NCI-H1417 treated with DMSO at 0.1 percent for 48 hours (cell line): ENCODE measurements around the gene SAMD7.

Experiments used
- DNase-seq: peaks from one replicate; lab custom pipeline; 2025; lab: John Stamatoyannopoulos, UW

Gene SAMD7

GRCh38 chr3:169911272-169911671 is at the start of gene SAMD7:
TSS of gene SAMD7 (plus strand) at chr3:169911572. CDS start at chr3:169919499, 7,927 bp downstream.
- no peak for DNase-seq

GRCh38 chr3:169861871-169862270 is 49.5 kb upstream of the SAMD7 start:
- no peak for DNase-seq

DNA sequence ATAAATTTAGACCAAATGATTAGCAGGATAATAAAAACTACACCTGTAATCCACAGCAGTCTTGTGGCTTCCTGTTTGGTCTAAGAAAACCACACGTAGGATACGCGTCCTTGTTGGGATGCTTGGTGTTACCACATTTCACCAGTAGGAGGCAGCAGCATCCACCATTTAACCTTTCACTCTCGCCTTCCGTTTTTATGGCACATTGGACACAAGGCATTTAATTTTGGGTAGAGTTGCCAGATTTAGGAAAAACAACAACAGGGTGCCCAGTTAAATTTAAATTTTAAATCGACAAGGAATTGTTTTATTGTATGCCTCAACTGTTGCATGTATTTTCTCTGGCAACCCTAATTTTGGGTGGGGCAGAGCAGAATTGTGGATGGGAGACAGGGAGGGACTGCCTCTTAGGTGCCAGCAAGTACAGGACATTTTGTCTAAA is 47.9 kb upstream of the SAMD7 start:
- no peak for DNase-seq

GRCh38 chr3:169864270-169864669 is 47.1 kb upstream of the SAMD7 start:
- no peak for DNase-seq

GRCh38 chr3:169865176-169865767 is 46.1 kb upstream of the SAMD7 start:
- DNase-seq: no peak

- DNase-seq: no peak
Observed at GRCh38 chr3:169867584-169868210, 43.7 kb upstream of the SAMD7 start.

DNA sequence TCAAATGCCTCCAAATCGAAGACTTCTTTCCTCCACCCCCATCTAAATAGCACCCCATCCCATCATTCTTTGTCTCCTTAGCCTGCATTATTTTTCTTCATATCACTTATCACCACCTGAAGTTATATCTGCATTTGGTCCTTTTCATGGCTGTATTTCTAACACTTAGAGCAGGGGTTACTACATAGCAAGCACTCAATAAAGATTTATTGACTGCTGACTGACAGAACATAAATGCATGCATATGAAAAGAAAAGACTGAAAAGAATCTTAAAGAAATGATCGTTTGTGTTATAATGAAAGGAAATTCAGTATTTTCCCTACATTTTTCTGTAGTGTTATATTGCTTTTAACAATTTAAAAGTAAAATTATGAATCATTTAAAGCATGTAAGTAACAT is 43.0 kb upstream of the SAMD7 start:
- no peak for DNase-seq

DNA sequence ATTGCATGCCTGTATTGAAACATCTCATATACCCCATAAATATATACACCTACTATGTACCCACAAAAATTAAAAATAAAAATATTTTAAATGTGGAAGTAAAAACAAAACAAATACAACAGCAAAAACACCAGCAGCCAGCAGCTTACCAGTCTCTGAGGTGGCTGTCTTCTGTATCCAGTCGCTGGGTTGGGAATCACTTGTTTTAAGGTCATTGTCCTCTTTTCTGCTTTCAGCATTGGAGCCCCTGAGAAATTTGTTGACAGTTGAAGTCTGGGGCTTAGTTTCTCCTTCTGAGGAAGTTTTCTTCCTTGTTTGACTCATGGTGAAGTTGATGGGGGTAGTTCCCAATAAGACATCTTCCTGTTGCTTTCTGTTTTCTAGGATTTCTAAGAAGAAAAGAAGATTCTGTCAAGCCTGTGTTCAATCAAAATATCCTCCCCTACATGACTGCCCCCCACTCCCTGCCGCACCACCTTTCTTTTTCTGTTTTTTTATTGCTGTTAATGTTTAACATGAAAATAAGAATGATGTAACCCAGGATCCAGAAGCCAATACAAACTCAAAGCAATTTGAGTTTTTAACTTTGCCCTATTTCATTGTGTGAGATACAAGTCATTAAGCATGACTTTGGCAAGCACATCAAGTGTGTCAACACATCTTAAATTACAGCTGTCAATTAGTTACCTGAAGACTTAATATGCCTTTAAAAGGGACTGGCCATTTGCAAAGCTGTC is 41.7 kb upstream of the SAMD7 start, which contains the start of gene LRRC31:
LRRC31 (minus strand) TSS at position 452 of the 737 bp plus-strand sequence; CDS start at position 324, 128 bp downstream.
- DNase-seq: no peak

DNA sequence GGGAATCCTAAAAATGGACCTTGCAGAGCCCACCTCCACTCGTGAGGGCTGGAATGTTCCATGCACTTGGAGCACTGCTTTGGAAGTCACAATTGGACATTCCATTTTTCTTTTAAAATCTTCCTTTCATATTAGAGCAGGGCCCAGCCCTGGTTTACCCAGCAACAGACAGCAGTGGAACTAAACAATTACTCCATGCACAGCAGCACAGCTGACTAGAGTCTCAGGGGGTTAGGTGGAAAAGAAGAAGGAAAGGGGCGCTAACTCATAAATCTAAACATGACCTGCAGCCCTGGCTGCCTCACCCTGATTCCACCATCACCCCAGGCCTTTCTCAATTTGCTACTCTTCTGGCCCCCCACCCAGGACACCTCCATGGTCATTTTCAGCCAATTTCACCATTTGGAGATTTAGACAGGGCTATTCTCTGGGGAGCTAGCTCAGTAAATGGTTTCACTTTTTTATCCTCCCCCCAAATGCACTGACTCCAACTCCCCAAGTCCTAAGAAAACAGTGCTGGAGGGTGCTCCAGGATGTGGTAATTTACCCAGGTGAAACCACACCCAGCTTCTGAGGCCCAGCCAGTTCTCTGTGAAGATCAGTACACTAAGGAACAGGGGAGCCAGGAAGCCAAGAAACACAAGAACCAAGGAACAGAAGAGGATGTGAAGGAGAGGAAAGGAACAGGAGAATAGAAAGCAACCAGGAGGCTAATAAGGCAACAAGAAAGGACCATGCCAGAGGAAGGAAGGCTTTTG is 40.1 kb upstream of the SAMD7 start:
- no peak for DNase-seq

DNA sequence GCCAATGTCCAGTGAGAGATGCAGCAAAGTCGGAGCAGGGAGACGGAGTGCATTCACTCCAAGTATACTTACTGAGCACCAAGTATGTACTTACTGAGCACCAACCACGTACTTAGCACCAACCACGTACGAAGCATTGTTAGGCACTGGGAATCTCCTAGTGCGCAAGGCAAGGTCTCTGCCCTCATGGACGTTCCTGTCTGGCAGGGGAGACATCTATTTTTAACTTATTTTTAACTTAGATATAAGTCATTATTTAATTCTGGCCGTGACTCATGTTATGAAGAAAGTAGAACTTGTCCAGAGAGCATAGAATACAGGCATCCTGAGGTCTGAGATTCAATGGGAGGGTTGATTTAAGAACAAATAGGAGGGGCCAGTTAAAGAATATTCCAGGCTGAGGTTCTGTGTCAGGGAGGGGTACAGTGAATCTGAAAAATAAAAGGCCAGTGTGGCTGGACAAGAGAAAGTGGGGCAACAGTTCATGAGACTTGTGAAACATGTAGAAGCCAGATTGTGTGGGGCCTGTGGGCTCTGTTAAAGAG is 32.3 kb upstream of the SAMD7 start:
- no peak for DNase-seq

DNA sequence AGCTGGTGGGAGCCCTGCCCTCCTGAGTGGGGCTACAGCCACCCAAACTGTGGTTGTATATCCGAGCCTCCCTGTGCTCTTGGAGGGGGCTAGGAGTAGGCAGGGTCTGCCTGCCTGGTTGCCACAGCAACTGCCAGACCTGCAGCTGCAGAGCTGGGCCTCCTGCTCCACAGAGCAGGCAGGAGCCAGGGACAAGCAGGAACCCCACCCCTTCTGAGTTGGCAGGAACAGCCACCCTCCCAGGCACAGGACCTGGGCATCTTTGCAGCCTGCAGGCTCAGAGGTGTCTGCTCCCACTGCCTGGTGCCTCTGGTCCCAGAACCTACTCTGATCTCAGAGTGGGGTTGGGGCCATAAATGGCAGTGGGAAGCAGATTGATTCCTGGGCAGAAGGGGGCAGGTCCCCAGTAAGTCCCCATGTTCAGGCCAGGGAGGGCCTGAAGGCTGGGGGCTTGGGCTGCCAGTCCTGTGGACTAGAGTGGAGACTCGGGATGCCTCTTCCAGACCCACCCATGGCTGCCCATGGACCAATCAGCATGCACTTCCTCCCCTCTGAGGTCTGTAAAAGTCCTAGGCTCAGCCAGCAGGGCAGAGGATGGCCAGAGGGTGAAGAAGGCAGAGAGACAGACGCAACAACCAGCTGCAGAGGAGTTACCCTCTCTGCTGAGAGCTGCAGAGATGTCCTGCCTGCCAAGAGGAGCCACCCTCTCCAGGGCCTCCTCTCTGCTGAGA is 31.4 kb upstream of the SAMD7 start:
- no peak for DNase-seq

GRCh38 chr3:169880576-169881250 is 30.7 kb upstream of the SAMD7 start:
- no peak for DNase-seq

DNA sequence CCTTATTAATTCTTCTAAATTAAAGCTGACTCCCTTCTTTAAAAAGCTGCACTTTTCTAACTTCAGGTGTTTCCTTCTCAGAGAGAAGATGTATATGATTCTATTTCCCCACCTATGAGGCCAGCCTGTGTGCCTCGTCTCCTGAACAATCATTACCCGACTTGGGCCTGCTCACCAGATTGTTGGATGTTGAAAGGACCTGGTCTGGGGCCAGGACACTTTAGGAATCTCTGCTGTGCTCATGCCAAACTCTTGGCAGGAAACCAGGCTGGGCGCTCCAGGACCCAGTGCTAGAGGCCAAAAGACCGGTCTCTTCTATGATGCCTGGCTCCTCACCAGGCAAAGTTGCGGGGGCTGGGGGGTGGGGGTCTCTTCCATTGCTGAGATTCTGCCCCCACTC is 24.7 kb upstream of the SAMD7 start:
- DNase-seq: no peak

DNA sequence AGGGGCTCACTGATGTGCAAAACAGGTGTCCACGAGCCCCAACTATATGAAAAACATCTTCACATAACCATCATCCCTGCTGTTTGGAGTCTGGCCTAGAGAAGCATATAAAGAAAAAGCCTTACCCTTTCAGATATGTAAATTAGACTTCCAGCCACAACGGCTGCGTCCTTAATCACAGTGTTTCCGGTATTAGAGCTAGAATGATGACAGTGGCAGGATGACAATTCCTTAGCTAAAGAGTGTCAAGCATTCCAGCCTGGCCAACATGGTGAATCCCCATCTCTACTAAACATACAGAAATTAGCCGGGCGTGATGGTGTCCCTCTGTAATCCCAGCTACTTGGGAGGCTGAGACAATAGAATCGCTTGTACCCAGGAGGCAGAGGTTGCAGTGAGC is 19.5 kb upstream of the SAMD7 start:
- no peak for DNase-seq

- DNase-seq: no peak
Observed at GRCh38 chr3:169894110-169894509, 17.3 kb upstream of the SAMD7 start.

GRCh38 chr3:169895072-169895471 is 16.3 kb upstream of the SAMD7 start:
- DNase-seq: no peak

DNA sequence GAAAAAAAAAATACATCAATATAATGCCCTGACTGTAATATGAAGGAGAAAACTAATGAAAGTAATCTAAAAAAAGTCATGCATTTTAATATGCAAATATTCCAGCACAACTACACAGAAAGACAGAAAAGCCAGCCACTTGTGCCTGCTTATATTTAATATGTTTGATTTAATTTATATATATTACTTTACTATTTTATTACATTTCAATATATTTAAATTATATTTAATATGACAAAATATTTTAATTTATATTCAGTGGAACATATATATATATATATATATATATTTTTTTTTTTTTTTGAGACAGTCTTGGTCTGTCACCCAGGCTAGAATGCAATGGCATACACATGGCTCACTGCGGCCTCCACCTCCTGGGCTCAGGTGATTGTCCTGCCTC is 14.1 kb upstream of the SAMD7 start:
- DNase-seq: no peak

- DNase-seq: no peak
Observed at GRCh38 chr3:169901453-169901852, 9.9 kb upstream of the SAMD7 start.

DNA sequence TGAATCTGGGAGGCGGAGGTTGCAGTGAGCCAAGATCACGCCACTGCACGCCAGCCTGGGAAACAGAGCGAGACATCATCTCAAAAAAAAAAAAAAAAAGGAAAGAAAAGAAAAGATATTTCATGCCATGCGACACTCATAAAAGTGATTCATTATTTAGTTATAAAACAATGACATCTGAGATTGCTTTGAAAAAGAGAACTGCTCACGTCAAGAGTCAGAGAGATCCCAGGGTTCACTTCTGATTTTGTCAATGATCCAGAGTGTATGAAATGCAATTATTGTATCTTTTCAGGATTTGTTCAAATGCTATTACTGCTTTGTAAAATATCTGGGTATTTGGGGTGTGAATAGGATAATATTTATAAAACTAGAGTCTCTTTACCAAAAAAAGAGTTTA is 6.0 kb upstream of the SAMD7 start:
- DNase-seq: no peak

DNA sequence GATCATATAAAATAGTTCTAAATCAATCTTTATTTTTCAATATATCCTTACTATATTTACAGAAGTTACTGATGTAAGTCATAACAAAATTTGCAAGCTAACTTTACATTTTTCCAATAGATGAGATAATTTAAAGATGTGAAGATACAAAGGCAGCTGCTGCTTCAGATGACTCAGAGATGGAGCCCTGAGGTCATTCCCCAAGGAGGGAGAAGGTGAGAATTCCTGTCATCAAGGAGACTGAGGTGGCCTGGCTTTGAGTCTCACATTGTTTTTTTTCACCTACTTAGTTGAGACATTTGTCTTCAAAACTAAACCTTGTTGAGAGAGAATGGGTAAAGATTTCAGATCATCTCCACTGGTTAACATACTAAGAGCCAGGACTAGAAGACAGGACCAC is 3.9 kb upstream of the SAMD7 start:
- no peak for DNase-seq

- DNase-seq: no peak
Observed at GRCh38 chr3:169907944-169908343, 3.4 kb upstream of the SAMD7 start.
